ENCODE measurements around the gene RGS13. TPM values are rescaled to one million over a fixed set of nuclear protein-coding genes. Genes with fewer than 3 reads are reported as not detected.

Gene RGS13
- 1 to 10 TPM in 1 of 3 donors, under 1 TPM in 2; 0.29 to 3.2 (median 0.33) TPM for total RNA-seq

GRCh38 chr1:192635939-192636338 lies at the start of gene RGS13:
TSS of gene RGS13 (plus strand) at chr1:192636147. CDS start at chr1:192644335, 8,188 bp downstream.
- Histone ChIP-seq H3K36me3 (no peaks in the 10 kb centered on the region), H3K9me3 (no peaks in the 10 kb centered on the region), H3K4me3 (no peak within 1 kb of the TSS), H3K27me3 (no peaks in the 10 kb centered on the region), H3K4me1 (no peaks in the 10 kb centered on the region), H3K27ac (no peak within 1 kb of the TSS)
- no peak for DNase-seq (ENCODE audit: low spot score in 2 of 2)
- intact Hi-C loops (cut with DNase I; ENCODE audit: low total_unique reads), result no loop called here
- TF ChIP-seq CTCF (IDR thresholded peaks at IDR 0.05) (no peak), POLR2A (IDR thresholded peaks at IDR 0.05) (no peak), POLR2AphosphoS5 (IDR thresholded peaks at IDR 0.05) (no peak)

DNA sequence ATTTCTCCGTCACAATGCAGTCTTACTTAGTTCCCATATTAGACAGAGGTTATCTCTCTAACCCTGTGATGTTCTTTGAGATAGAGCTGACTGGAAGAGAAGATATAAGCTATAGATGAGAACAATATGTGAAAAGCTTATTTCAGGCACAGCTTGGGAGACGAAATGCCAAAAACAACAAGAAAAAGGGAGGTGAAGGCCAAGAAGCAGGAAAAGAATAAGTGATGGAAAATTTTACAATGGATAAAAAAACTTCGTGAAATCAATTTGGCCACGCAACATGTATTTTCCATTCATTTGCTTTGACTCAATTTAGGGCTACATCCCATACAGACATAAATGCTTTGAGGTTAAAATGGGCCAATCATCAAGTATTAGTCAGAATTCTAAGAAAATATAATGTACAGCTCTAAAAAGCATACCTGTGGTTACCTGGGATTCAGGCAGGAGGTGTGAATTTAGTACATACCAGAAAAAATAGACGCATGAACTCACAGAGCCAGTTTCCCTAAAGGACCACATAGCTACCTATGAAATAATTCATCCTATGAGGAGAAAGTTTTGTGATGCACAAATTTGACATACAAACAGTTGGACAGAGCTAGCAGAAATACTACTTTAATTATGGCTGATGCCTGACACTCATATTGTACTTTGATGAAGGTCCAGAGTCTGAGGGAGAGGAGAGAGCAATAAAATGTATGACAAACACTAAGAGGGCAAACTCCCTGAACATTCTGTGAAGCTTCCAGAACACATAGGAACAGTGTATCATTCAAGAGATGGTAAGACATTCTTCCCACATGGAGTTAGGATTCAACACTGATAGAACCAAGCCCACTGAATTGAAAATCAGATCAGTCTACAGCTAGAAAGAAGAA lies 48.3 kb upstream of the RGS13 start:
- intact Hi-C loops (cut with DNase I; ENCODE audit: low total_unique reads), result no loop called here
- H3K4me1 ChIP-seq, result no peaks in the 10 kb centered on the region
- H3K27me3 ChIP-seq, result no peaks in the 10 kb centered on the region
- no peak overlapping the region for H3K27ac ChIP-seq
- H3K4me3 ChIP-seq, result no peak overlapping the region
- no peak for TF ChIP-seq CTCF (IDR thresholded peaks at IDR 0.05)
- TF ChIP-seq POLR2A (IDR thresholded peaks at IDR 0.05), result no peak
- no peak for TF ChIP-seq POLR2AphosphoS5 (IDR thresholded peaks at IDR 0.05)
- H3K9me3 ChIP-seq, result no peaks in the 10 kb centered on the region
- no peak for DNase-seq (ENCODE audit: low spot score in 2 of 2)
- H3K36me3 ChIP-seq, result no peaks in the 10 kb centered on the region

DNA sequence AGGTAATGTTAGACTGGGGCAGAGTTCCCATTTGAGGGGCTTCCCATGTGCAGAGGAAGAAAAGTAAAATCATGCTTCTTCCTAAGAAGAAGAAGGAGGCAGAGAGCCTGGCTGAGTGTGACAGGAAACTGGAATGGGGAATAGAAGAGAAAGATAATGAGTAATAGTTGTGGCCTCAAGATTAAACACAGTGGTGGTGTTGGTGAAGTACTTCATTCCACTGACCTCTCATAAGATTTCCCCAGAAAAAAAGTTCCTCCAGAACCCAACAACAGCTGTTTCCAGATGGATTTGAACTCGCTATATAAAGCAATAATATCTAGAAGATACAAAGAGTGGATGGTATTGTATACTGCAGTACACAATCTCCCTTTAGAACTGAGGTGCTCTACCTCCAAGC lies 47.4 kb upstream of the RGS13 start:
- Histone ChIP-seq H3K27ac (no peak overlapping the region), H3K4me1 (no peaks in the 10 kb centered on the region), H3K36me3 (no peaks in the 10 kb centered on the region), H3K4me3 (no peak overlapping the region), H3K27me3 (no peaks in the 10 kb centered on the region), H3K9me3 (no peaks in the 10 kb centered on the region)
- TF ChIP-seq POLR2AphosphoS5 (IDR thresholded peaks at IDR 0.05) (no peak), POLR2A (IDR thresholded peaks at IDR 0.05) (no peak), CTCF (IDR thresholded peaks at IDR 0.05) (no peak)
- intact Hi-C loops (cut with DNase I; ENCODE audit: low total_unique reads), result no loop called here
- no peak for DNase-seq (ENCODE audit: low spot score in 2 of 2)

DNA sequence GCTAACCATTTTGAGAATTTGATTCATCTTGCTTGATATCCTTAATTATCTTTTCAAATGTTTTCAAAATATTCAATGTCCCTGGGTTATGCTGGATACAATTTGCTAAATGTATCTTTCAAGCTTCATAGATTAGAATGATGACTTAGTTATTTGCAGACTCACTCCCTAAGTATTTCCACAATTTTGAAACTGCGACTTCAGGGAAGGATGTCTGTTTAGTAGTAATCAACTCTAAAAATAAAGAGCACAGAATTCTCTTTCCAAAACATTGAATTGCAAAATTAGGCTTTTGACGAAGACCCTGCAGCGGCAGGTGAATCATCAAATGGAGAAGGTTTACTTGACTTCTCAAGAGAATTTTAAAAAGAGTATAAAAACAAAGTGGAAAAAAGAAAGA lies 46.1 kb upstream of the RGS13 start:
- intact Hi-C loops (cut with DNase I; ENCODE audit: low total_unique reads), result no loop called here
- TF ChIP-seq POLR2A (IDR thresholded peaks at IDR 0.05), result no peak
- Histone ChIP-seq H3K36me3 (no peaks in the 10 kb centered on the region), H3K9me3 (no peaks in the 10 kb centered on the region), H3K27me3 (no peaks in the 10 kb centered on the region), H3K4me3 (no peak overlapping the region), H3K27ac (no peak overlapping the region), H3K4me1 (no peaks in the 10 kb centered on the region)
- DNase-seq (ENCODE audit: low spot score in 2 of 2), result no peak

DNA sequence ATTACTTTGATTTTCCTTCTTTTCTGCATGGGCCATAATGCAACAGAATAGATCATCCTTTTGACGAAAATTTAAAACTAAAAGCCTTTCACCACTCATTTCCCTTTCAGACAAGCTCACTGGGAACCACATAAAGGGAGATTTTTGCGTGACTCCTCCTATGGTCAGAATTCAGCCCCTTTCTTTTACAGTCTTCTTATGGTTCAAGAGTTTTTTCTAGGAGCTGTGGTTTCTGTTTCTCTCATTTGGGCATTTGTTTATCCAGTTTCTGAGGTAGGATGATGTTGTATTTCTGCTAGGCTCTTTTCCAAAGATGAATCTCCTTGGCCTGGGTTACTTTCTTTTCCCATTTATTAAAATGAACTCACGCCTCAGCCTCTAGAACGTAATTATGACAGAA lies 43.4 kb upstream of the RGS13 start:
- DNase-seq (ENCODE audit: low spot score in 2 of 2), result no peak
- H3K27ac ChIP-seq, result no peak overlapping the region
- H3K27me3 ChIP-seq, result no peaks in the 10 kb centered on the region
- intact Hi-C loops (cut with DNase I; ENCODE audit: low total_unique reads), result no loop called here
- no peaks in the 10 kb centered on the region for H3K4me1 ChIP-seq
- TF ChIP-seq POLR2A (IDR thresholded peaks at IDR 0.05), result no peak
- TF ChIP-seq POLR2AphosphoS5 (IDR thresholded peaks at IDR 0.05), result no peak
- no peak for TF ChIP-seq CTCF (IDR thresholded peaks at IDR 0.05)
- H3K9me3 ChIP-seq, result no peaks in the 10 kb centered on the region
- no peaks in the 10 kb centered on the region for H3K36me3 ChIP-seq
- H3K4me3 ChIP-seq, result no peak overlapping the region
